ENCODE data around the gene TMEM169. TPM values are rescaled to one million over a fixed set of nuclear protein-coding genes. Genes with fewer than 3 reads are reported as not detected.

The TMEM169 gene
- total and polyA plus RNA-seq, 10 of the 15 experiments (the other 5 are each of a cell fraction or from before 2014, with no cell fraction given), result 0.23 to 3.2 (median 2.3) TPM

GRCh38 chr2:216072473-216072872 lies 9.2 kb upstream of the TMEM169 start:
- SMC1A ChIA-PET (ENCODE audit: uncharacterized antibody, unreplicated experiment), result interaction anchor here (1.2 to 2.2 kb wide), 4 partner anchors 14 to 42 kb away, joined by 3 to 9 read pairs (median 4); no protein-coding TSS in a partner anchor

More at GRCh38 chr2:216072473-216072872, 9.2 kb upstream of the TMEM169 start:
- CTCF ChIA-PET, result interaction anchor here (0.7 to 2.2 kb wide), 3 partner anchors 16 to 42 kb away, joined by 3 to 7 read pairs (median 4); no protein-coding TSS in a partner anchor
- BruUV-seq (replicated peaks), result no TSS peak
- Histone ChIP-seq H3K36me3 (ENCODE audit: control insufficient read depth in 2 of 2, insufficient read depth in 2 of 2, low read length in 1 of 2) (no peaks in the 10 kb centered on the region; a peak in 1 of 4 replicates), H3K4me1 (ENCODE audit: control insufficient read depth, insufficient read depth, low read length) (no peaks in the 10 kb centered on the region), H4K20me1 (ENCODE audit: control insufficient read depth, insufficient read depth) (no peaks in the 10 kb centered on the region), H3K9me3 (replicated peaks; ENCODE audit: control insufficient read depth, insufficient read depth, low read length) (no peaks in the 10 kb centered on the region), H3K4me2 (ENCODE audit: control insufficient read depth, insufficient read depth) (no peak overlapping the region), H3K9ac (ENCODE audit: control insufficient read depth, insufficient read depth, low read length) (no peak overlapping the region), H3K79me2 (ENCODE audit: control insufficient read depth, insufficient read depth, low read length) (no peaks in the 10 kb centered on the region), H3K27ac (ENCODE audit: control insufficient read depth, insufficient read depth) (no peak overlapping the region), H3K27me3 (replicated peaks in 1 of 2; ENCODE audit: control insufficient read depth in 2 of 2, insufficient read depth in 2 of 2, low read length in 1 of 2) (no peaks in the 10 kb centered on the region), H3K4me3 (no peak overlapping the region), H2AFZ (ENCODE audit: control insufficient read depth, low read depth, low read length) (no peak overlapping the region)
- RAD21 ChIA-PET (ENCODE audit: unreplicated experiment), result interaction anchor here (1.1 kb wide), 1 partner anchor 9 kb away, joined by 3 read pairs; the partner anchor contains the start of genes PECR and TMEM169
- no peak for FAIRE-seq
- DNase-seq (ENCODE audit: low read depth, low spot score), result no peak
- ATAC-seq, result no peak
- in situ Hi-C loops (cut with MboI) (no loop called here), intact Hi-C loops (cut with micrococcal nuclease; ENCODE audit: unreplicated experiment) (no loop called here)
- POLR2A ChIA-PET, result no interaction called here
- TF ChIP-seq ZBTB11 (CRISPR knock-in tag; IDR thresholded peaks at IDR 0.05), result no peak
- no peak for TF ChIP-seq MTA2 (IDR thresholded peaks at IDR 0.05; ENCODE audit: low read depth)
- no peak for TF ChIP-seq NFXL1 (IDR thresholded peaks at IDR 0.05; ENCODE audit: borderline replicate concordance)
